SK-N-SH (cell line): Measurements from ENCODE around the gene EEF1E1.

Source experiments
- MAX ChIP-seq: IDR thresholded peaks from 2 replicates; pipeline ENCODE4 v1.4.0; 2012; ENCODE audit warnings: low read depth
- RCOR1 ChIP-seq: fragments of 150-350 bp; IDR thresholded peaks from 2 replicates; pipeline ENCODE4 v1.6.1; 2017; ENCODE audit warnings: antibody characterized with exemption, low read length
- RXRA ChIP-seq: IDR thresholded peaks from 2 replicates; pipeline ENCODE4 v1.4.0; 2012; ENCODE audit warnings: low read depth, mild to moderate bottlenecking, borderline replicate concordance
- SIN3A ChIP-seq: IDR thresholded peaks from 2 replicates; pipeline ENCODE4 v1.6.1; 2012; ENCODE audit warnings: low read depth, mild to moderate bottlenecking, low read length, moderate library complexity, borderline replicate concordance

DNA sequence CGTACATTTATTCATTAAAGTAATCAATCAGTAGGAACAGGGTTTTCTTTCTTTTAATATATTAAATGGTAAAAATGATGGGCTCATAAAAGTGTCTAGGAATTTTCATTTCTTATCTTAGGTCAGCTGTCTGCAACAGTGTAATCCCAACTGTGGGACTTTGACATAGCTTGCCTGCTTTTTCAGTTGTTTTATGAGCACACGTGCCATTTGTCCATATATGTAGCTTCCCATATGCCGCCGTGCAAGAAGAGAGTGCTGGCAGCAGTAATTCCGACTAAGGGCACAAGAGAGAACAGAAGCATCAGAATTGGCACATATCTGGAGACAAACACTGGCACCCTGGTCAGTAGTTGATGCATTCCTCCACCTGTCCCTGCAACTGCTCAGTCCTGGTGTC lies 20.9 kb upstream of the EEF1E1 start:
- TF ChIP-seq MAX (no peak), RCOR1 (no peak), SIN3A (no peak), RXRA (no peak)
